Endothelial cell (in vitro differentiated cells): ENCODE data around the gene MYOM3. TPM values are rescaled to one million over a fixed set of nuclear protein-coding genes. Genes with fewer than 3 reads are reported as not detected.

Experiments used
- DNase-seq: peaks from one replicate; pipeline ENCODE4 v3.0.0; 2021; ENCODE audit warnings: low spot score
- H3K27ac Mint-ChIP-seq: one replicate; pipeline ENCODE4 v1.8.0; 2021; ENCODE audit warnings: mixed read lengths, inconsistent platforms; ENCODE audit not compliant: unreplicated experiment
- H3K27me3 Mint-ChIP-seq: one replicate; pipeline ENCODE4 v1.8.0; 2021; ENCODE audit warnings: mild to moderate bottlenecking, moderate library complexity, mixed read lengths, inconsistent platforms; ENCODE audit not compliant: unreplicated experiment
- H3K36me3 Mint-ChIP-seq: one replicate; pipeline ENCODE4 v1.8.0; 2021; ENCODE audit warnings: mild to moderate bottlenecking, low read depth, mixed read lengths, inconsistent platforms; ENCODE audit not compliant: unreplicated experiment
- H3K4me1 Mint-ChIP-seq: one replicate; pipeline ENCODE4 v1.8.0; 2021; ENCODE audit warnings: mild to moderate bottlenecking, mixed read lengths, inconsistent platforms; ENCODE audit not compliant: unreplicated experiment
- H3K4me3 Mint-ChIP-seq: one replicate; pipeline ENCODE4 v1.8.0; 2021; ENCODE audit warnings: mild to moderate bottlenecking, mixed read lengths, inconsistent platforms; ENCODE audit not compliant: unreplicated experiment
- H3K9me3 Mint-ChIP-seq: one replicate; pipeline ENCODE4 v1.8.0; 2021; ENCODE audit warnings: mixed read lengths, inconsistent platforms; ENCODE audit not compliant: unreplicated experiment
- CTCF ChIP-seq: fragments of 200-600 bp; sonication (generic); IDR thresholded peaks from one replicate; pipeline ENCODE4 v1.5.0; 2021; ENCODE audit warnings: antibody characterized with exemption; ENCODE audit not compliant: unreplicated experiment
- total RNA-seq: library from RNA; stranded (reverse); fragmentation: NEBNext Ultra II Directional; extraction: Animal tissue kit (Norgen Biotek cat#: 25700); gene quantifications from one replicate; pipeline ENCODE4 v1.2.1, GENCODE V29; 2021; ENCODE audit not compliant: unreplicated experiment

Gene MYOM3
- total RNA-seq, 1 donor from 2014 or later: 0.59 TPM

GRCh38 chr1:24117722-24118409 lies 5.9 kb upstream of the MYOM3 start:
- H3K4me1 Mint-ChIP-seq: no peaks in the 10 kb centered on the region
- no peak for DNase-seq
- H3K36me3 Mint-ChIP-seq: no peaks in the 10 kb centered on the region
- H3K9me3 Mint-ChIP-seq: no peaks in the 10 kb centered on the region
- peaks cover 6% of the 10 kb centered on the region for H3K27me3 Mint-ChIP-seq
- H3K27ac Mint-ChIP-seq: no peak overlapping the region
- TF ChIP-seq CTCF: no peak
- no peak overlapping the region for H3K4me3 Mint-ChIP-seq

DNA sequence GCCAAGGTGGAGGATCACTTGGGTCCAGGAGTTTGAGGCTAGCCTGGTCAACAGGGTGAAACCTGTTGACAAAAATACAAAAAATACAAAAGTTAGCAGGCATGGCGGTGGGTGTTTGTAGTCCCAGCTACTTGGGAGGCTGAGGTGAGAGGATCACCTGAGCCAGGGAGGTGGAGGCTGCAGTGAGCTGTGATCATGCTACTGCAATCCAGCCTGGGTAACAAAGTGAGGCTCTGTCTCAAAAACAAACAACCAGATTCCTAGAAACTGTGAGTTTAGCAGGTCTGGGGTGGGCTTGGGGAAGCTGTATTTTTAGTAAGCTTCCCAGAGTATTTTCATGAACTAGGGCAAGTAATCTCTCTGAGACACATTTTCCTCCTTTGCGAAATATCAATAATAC lies 5.2 kb upstream of the MYOM3 start:
- H3K27ac Mint-ChIP-seq: no peak overlapping the region
- no peak for DNase-seq
- H3K4me1 Mint-ChIP-seq: no peaks in the 10 kb centered on the region
- H3K4me3 Mint-ChIP-seq: no peak overlapping the region
- H3K27me3 Mint-ChIP-seq: peaks cover 6% of the 10 kb centered on the region
- H3K9me3 Mint-ChIP-seq: no peaks in the 10 kb centered on the region
- TF ChIP-seq CTCF: no peak
- no peaks in the 10 kb centered on the region for H3K36me3 Mint-ChIP-seq

GRCh38 chr1:24114753-24115152 lies 2.8 kb upstream of the MYOM3 start:
- DNase-seq: no peak
- H3K4me1 Mint-ChIP-seq: peaks cover 3% of the 10 kb centered on the region
- no peaks in the 10 kb centered on the region for H3K36me3 Mint-ChIP-seq
- no peak overlapping the region for H3K4me3 Mint-ChIP-seq
- peaks cover 3% of the 10 kb centered on the region for H3K27me3 Mint-ChIP-seq
- TF ChIP-seq CTCF: no peak
- no peak overlapping the region for H3K27ac Mint-ChIP-seq
- H3K9me3 Mint-ChIP-seq: no peaks in the 10 kb centered on the region

GRCh38 chr1:24113641-24114033 lies 1.7 kb upstream of the MYOM3 start:
- peaks cover 3% of the 10 kb centered on the region for H3K27me3 Mint-ChIP-seq

More at GRCh38 chr1:24113641-24114033, 1.7 kb upstream of the MYOM3 start:
- Mint-ChIP-seq H3K36me3 (no peaks in the 10 kb centered on the region), H3K4me1 (peaks cover 3% of the 10 kb centered on the region), H3K4me3 (no peak overlapping the region), H3K27ac (no peak overlapping the region), H3K9me3 (no peaks in the 10 kb centered on the region)
- TF ChIP-seq CTCF: no peak
- no peak for DNase-seq
